HG03457 (cell line): ENCODE results near the gene CFAP107.
"Not testable (repeated sequence)": the region's sequence is repeated elsewhere in the genome, so short reads cannot be mapped to it uniquely, and the experiment has no call there.

Experiments used
- ATAC-seq: cut with Tn5 transposase; IDR thresholded peaks from one replicate; pipeline ENCODE4 v1.9.1; 2021; ENCODE audit warnings: moderate number of reproducible peaks; ENCODE audit not compliant: unreplicated experiment

The CFAP107 gene, protein sequence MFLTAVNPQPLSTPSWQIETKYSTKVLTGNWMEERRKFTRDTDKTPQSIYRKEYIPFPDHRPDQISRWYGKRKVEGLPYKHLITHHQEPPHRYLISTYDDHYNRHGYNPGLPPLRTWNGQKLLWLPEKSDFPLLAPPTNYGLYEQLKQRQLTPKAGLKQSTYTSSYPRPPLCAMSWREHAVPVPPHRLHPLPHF

DNA sequence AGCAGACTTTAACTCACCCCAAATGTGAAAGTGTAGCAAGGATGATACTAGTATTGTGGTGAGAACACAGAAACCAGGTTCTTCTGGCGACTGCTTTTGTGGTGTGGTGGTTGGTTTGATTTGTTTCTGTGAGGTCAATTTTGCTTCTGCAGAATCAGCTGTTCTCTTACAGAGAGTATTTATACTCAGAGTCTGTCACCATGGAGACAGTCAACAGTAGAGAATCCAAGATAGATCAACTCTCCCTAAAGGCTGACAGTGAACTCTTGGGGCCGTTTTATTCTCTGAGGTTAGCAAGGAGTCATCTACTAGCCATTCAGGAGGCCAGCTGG, at the start of gene CFAP107:
Gene CFAP107 (plus strand): TSS at position 209 of the 332 bp plus-strand sequence. CDS start 231 bp downstream, outside the sequence.
- no peak for ATAC-seq

DNA sequence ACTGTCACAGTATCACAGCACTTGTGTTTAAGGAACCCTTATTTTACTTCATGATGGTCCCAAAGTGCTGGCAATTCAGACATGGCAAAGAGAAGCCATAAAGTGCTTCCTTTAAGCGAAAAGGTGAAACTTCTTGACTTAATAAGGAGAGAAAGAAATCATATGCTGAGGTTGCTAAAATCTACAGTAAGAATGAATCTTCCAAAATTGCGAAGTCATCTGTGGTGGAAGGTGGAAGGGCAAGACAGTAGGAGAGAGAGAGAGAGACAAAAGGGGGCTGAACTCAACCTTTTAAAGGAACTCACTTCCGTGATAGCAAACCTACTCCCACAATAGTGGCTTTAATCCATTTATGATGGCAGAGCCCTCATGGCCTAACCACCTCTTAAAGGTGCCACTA, 49.3 kb upstream of the CFAP107 start:
- no peak for ATAC-seq

GRCh38 chr1:12697397-12697796, 48.6 kb upstream of the CFAP107 start:
- ATAC-seq, result no peak

GRCh38 chr1:12703821-12704451, 42.1 kb upstream of the CFAP107 start:
- no peak for ATAC-seq

GRCh38 chr1:12706061-12706460, 39.9 kb upstream of the CFAP107 start:
- ATAC-seq, result no peak

- ATAC-seq, result no peak
Measured at GRCh38 chr1:12708396-12709090, 37.5 kb upstream of the CFAP107 start.

DNA sequence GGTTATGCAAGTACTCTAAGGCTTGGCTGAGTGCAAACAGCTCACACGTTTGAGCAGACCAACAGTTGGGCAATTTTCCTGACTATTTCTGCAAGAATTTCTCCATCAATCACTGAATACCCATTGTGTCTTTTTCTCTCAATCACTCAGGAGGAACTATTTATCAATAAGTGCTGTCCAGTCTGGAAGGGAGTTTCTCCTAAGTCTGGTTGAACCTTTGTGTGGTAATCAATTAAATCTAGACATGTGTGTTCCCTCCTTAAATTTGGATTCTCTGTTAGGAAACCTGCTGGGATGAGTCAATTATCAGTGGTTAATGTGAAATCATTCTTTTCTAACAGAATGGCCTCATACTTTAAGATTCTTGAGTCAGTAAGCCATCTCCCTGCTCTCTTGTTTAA, 36.9 kb upstream of the CFAP107 start:
- no peak for ATAC-seq

- ATAC-seq, result no peak
Measured at GRCh38 chr1:12709696-12710095, 36.3 kb upstream of the CFAP107 start.

GRCh38 chr1:12711536-12711935, 34.5 kb upstream of the CFAP107 start:
- ATAC-seq, result no peak

GRCh38 chr1:12712076-12712475, 33.9 kb upstream of the CFAP107 start:
- no peak for ATAC-seq

DNA sequence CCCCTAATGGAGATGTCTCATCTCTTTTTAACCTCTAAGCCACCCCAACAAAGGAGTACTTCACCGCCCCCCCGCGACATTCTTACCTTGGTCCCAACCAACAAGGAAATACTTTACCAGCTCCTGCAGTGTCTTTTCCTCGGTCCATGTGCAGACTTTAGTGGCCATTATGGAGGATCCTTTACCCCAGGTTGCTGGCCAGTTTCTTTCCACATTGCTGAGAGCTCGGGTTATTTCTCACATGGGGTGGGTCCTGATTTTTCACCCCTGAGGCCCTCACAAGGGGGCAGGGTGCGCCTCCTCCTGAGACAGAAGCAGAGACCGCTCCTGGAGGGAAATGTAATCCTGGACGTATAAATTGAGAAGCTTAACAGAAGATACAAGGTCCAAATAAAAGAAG, 33.1 kb upstream of the CFAP107 start:
- no peak for ATAC-seq

GRCh38 chr1:12713651-12714050, 32.3 kb upstream of the CFAP107 start:
- ATAC-seq, result not testable (repeated sequence)

DNA sequence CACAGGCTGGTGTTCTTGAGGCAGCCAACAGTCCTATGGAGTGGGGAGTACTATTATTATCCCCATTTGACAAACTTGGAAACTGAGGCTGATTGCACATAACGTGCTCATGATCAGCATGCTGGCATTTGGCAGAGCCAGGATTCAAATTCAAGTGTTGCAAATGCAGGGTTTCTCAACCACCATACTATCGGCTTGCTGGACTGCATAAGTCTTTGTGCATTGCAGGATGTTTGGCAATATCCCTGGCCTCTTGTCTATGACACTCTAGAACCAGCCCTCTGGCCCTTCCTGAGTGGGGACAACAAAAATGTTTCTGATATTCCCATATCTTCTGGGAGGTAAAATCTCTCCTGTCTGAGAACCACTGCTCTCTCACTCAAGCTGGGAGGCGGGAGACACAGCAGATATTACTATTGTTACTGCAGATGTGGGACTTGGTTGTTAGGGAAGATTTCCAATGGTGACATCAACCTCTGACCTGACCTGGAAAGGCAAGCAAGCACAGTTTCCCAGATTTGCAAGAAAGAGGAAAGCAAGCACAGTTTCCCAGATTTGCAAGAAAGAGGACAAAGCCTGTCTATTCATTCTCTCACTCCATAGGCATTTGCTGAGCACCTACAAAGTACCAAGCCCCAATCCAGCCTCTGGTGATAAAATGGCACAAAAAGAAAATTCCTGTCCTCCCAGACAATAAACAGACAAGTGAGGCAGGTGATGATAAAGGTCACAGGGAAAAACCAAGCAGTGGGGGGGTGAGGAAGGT, 31.1 kb upstream of the CFAP107 start:
- ATAC-seq, result no peak

DNA sequence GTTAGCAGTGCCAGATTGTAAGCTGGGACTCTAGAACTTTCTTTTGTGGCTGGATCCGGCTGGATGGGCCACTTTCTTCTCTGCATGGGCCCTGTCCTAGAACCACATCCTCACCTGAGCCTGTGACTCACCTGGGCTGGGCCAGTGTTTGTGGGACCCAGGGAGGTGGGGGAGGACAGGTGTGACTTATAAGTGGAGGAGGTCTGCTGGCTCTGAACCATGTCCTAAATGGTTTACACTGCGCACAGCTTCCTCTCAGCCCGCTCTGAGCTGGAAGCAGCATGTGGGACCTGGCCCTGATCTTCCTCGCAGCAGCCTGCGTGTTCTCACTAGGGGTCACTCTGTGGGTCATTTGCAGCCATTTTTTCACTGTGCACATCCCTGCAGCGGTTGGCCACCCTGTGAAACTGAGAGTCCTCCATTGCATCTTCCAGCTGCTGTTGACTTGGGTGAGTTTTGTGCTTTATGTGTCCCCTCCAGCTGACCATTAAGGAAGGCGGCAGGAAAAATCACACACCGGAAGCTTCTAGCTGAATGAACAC, 30.0 kb upstream of the CFAP107 start, which contains the start of gene AADACL3:
Gene AADACL3 (plus strand): TSS at position 215 of the 542 bp plus-strand sequence. CDS start 67 bp downstream, at position 282.
- no peak for ATAC-seq

GRCh38 chr1:12717301-12717838, 28.6 kb upstream of the CFAP107 start:
- no peak for ATAC-seq

- ATAC-seq, result no peak
Measured at GRCh38 chr1:12722626-12723025, 23.4 kb upstream of the CFAP107 start.

- no peak for ATAC-seq
Measured at GRCh38 chr1:12728391-12728790, 17.6 kb upstream of the CFAP107 start.

DNA sequence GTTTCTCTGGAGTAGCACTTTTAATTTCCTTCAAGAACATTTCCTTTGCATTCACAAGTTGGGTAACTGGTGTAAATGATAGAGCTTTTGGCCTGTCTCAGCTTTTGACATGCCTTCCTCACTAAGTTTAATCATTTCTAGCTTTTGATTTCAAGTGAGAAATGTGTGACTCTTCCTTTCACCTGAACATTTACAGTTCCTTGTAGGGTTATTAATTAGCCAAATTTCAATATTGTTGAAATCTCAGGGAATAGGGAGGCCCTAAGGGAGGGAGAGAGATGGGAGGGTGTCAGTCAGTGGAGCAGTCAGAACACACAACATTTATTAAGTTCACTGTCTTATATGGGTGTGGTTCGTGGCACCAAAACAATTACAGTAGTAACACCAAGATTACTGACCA, 15.8 kb upstream of the CFAP107 start:
- ATAC-seq, result no peak

DNA sequence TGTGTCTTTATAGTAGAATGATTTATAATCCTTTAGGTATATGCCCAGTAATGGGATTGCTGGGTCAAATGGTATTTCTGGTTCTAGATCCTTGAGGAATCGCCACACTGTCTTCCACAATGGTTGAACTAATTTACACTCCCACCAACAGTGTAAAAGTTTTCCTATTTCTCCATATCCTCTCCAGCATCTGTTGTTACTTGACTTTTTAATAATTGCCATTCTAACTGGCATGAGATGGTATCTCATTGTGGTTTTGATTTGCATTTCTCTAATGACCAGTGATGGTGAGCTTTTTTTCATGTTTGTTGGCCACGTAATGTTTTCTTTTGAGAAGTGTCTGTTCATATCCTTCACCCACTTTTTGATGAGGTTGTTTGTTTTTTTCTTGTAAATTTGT, 14.9 kb upstream of the CFAP107 start:
- ATAC-seq, result not testable (repeated sequence)

- ATAC-seq, result no peak
Measured at GRCh38 chr1:12734651-12735050, 11.3 kb upstream of the CFAP107 start.

- no peak for ATAC-seq
Measured at GRCh38 chr1:12738934-12739333, 7.1 kb upstream of the CFAP107 start.
